Fibroblast of villous mesenchyme (primary cell): Measurements from ENCODE around the gene NUCB1. TPM values are rescaled to one million over a fixed set of nuclear protein-coding genes. Genes with fewer than 3 reads are reported as not detected.

ENCODE experiments used
- DNase-seq: peaks from one replicate; pipeline ENCODE4 v3.0.0-alpha.2; 2010; ENCODE audit warnings: low read depth
- H3K4me3 ChIP-seq: 2 replicates; pipeline ENCODE4 v1.5.1; 2011; ENCODE audit warnings: low read depth, mild to moderate bottlenecking, low read length
- total RNA-seq: library from RNA; depleted of rRNA; stranded (reverse); fragments of >200 nt; gene quantifications from 2 replicates; pipeline ENCODE4 v1.2.3, GENCODE V29; 2012
- TF ChIP-seq, protein P1 (sequence below): IDR thresholded peaks from 2 replicates; pipeline ENCODE4 v1.5.1; 2012; ENCODE audit warnings: low read depth, mild to moderate bottlenecking, low read length; ENCODE audit not compliant: insufficient read depth

Gene NUCB1
- total RNA-seq, 1 donor: 139 TPM

DNA sequence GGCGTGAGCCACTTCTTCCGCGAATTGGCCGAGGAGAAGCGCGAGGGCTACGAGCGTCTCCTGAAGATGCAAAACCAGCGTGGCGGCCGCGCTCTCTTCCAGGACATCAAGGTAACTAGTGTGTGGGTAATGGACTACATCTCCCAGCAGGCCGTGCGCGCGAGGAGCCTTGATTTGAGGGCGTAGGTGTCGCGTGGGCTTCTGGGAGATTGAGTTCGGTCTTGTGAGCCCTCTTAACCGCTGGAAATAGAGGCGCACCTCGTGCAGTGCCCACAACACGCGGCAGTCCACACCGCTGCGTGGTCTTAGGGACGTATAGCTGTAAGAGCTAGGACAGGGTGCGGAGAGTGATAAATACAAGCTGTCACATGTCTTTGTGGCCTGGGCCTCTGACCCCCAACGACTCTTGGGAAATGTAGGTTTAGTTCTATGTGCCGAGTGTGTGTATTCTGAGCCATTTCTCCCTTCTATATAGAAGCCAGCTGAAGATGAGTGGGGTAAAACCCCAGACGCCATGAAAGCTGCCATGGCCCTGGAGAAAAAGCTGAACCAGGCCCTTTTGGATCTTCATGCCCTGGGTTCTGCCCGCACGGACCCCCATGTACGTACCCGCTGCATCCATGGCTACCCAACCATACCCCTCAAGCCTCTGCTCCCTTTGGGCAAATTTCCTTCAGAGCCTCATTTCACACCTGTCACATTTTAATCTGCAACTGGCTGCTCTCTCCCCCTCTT, 65.9 kb downstream of the NUCB1 start:
- DNase-seq: peak; percentile 77
- TF ChIP-seq, protein P1, sequence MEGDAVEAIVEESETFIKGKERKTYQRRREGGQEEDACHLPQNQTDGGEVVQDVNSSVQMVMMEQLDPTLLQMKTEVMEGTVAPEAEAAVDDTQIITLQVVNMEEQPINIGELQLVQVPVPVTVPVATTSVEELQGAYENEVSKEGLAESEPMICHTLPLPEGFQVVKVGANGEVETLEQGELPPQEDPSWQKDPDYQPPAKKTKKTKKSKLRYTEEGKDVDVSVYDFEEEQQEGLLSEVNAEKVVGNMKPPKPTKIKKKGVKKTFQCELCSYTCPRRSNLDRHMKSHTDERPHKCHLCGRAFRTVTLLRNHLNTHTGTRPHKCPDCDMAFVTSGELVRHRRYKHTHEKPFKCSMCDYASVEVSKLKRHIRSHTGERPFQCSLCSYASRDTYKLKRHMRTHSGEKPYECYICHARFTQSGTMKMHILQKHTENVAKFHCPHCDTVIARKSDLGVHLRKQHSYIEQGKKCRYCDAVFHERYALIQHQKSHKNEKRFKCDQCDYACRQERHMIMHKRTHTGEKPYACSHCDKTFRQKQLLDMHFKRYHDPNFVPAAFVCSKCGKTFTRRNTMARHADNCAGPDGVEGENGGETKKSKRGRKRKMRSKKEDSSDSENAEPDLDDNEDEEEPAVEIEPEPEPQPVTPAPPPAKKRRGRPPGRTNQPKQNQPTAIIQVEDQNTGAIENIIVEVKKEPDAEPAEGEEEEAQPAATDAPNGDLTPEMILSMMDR: no peak
- peak overlapping the region; percentile 81 for H3K4me3 ChIP-seq

GRCh38 chr19:48966541-48967345, 66.6 kb downstream of the NUCB1 start:
- DNase-seq: peak; percentile 13
- TF ChIP-seq, protein P1: no peak
- peak overlapping the region; percentile 81 for H3K4me3 ChIP-seq

DNA sequence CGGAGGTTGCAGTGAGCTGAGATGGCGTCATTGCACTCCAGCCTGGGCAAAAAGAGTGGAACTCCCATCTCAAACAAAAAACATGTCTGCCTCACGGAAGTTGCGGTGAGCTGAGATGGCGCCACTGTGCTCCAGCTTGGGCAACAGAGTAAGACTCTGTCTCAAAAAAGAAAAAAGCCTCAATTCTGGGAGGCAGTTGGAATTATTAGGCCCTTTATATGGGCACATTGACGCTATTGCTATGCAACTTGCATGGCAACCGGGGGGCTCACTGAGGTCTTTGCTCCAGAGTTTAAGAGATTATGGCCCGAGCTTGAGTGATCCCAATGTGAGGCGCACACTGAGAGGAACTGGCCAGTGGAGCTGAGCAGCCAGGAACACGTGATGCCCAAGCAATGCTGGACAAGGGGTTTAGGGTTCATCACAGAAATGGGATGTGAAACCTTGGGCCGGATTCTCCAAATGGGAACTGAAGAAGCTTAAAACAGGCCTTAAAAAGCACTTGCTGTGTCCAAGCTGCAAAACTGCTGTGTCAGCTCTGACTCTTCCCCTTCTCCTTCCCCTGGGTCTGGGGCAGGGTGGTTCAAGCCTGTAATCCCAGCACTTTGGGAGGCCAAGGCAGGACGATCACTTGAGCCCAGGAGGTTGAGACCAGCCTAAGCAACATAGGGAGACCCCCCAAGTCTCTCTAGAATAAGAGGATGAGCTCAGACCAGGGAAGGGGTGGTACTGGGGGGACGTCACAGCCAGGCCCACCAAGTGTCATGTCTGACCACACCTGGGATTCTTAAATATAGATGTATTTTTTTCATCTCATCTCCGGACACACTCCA, 67.5 kb downstream of the NUCB1 start:
- DNase-seq: peak; percentile 81
- TF ChIP-seq, protein P1: no peak
- peak overlapping the region; percentile 81 for H3K4me3 ChIP-seq

DNA sequence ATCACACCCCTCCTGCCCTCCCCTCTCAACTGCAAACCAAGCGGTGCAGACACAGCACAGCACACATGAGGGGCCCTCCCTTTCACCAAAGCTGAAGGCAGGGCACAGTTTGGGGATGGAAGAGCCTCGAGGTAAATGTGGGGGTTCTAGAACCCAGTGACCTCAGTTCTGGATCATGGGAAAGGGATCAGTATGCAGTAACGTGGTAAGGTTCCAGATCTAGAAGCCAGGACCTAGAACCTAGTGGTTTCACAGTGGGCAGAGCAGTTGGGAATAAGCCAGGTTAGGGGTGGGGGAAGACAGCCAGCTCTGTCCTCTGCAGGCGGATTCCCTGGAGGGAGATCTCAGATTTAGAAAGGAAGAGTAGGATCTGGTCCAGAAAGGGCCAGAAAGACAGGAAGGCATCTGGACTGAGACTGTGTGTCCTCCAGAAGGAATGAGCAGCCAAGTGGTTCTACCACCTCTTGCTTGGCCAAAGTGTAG, 68.1 kb downstream of the NUCB1 start:
- no peak overlapping the region for H3K4me3 ChIP-seq
- TF ChIP-seq, protein P1: no peak
- DNase-seq: no peak

DNA sequence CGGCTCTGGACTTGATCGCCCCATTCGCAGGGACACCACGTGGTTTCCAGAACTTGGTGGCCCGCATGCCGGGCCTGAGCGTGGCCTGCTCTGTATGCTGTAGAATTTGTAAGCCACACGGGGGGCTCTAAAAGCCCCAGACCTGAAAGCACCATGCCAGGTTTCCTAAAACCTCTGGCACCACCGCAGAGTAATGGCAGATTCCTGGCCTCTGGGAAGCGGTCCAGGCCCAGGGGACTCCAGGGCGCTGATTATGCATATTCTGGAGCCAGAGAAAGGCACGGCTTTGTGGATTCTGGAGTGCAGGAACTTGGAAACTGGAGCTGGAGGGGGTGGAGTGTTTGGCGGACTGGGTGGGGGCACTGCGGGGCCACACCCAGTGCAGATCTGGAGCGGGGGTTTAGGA, 68.7 kb downstream of the NUCB1 start:
- TF ChIP-seq, protein P1: no peak
- no peak overlapping the region for H3K4me3 ChIP-seq
- no peak for DNase-seq
